HUES48 (cell line): ENCODE results near the gene EIF6.
A peak's percentile ranks its signal among the peaks of the same experiment; 100 is the strongest.

Source experiments
- H3K27ac ChIP-seq: one replicate; pipeline ENCODE4 v1.7.0; 2013; ENCODE audit warnings: low read depth, low read length, inconsistent platforms
- H3K27me3 ChIP-seq: 2 replicates; pipeline ENCODE4 v1.6.1; 2013; ENCODE audit warnings: mild to moderate bottlenecking, low read length; ENCODE audit not compliant: control insufficient read depth, insufficient read depth
- H3K36me3 ChIP-seq: 2 replicates; pipeline ENCODE4 v1.6.1; 2013; ENCODE audit warnings: low read length; ENCODE audit not compliant: control insufficient read depth, insufficient read depth
- H3K4me1 ChIP-seq: 2 replicates; pipeline ENCODE4 v1.6.1; 2013; ENCODE audit warnings: mild to moderate bottlenecking, low read length; ENCODE audit not compliant: control insufficient read depth, insufficient read depth
- H3K4me3 ChIP-seq: 2 replicates; pipeline ENCODE4 v1.5.1; 2013; ENCODE audit warnings: mild to moderate bottlenecking, low read depth, low read length
- H3K9ac ChIP-seq: 2 replicates; pipeline ENCODE4 v1.6.1; 2013; ENCODE audit warnings: mild to moderate bottlenecking, low read depth, low read length, moderate library complexity
- H3K9me3 ChIP-seq: 2 replicates; pipeline ENCODE4 v1.6.1; 2013; ENCODE audit warnings: low read length; ENCODE audit not compliant: control insufficient read depth, insufficient read depth

The EIF6 gene

GRCh38 chr20:35275741-35276251 is 8.8 kb downstream of the EIF6 start:
- Histone ChIP-seq H3K27ac (no peak overlapping the region), H3K9me3 (no peaks in the 10 kb centered on the region), H3K4me1 (peaks cover 7% of the 10 kb centered on the region), H3K4me3 (no peak overlapping the region), H3K9ac (no peak overlapping the region), H3K36me3 (peaks cover 42% of the 10 kb centered on the region), H3K27me3 (no peaks in the 10 kb centered on the region)

- Histone ChIP-seq H3K9ac (no peak overlapping the region), H3K36me3 (peaks cover 38% of the 10 kb centered on the region), H3K9me3 (no peaks in the 10 kb centered on the region), H3K4me1 (peaks cover 10% of the 10 kb centered on the region), H3K27ac (no peak overlapping the region), H3K27me3 (no peaks in the 10 kb centered on the region), H3K4me3 (no peak overlapping the region)
Measured at GRCh38 chr20:35274172-35275092, 10.1 kb downstream of the EIF6 start.

- H3K4me1 ChIP-seq = peaks cover 14% of the 10 kb centered on the region
- H3K9ac ChIP-seq = no peak overlapping the region
- no peak overlapping the region for H3K27ac ChIP-seq
Measured at GRCh38 chr20:35273449-35274171, 11.0 kb downstream of the EIF6 start.

GRCh38 chr20:35271904-35272303 is 12.7 kb downstream of the EIF6 start:
- H3K9ac ChIP-seq = no peak overlapping the region
- no peaks in the 10 kb centered on the region for H3K27me3 ChIP-seq
- H3K4me1 ChIP-seq = peaks cover 10% of the 10 kb centered on the region
- H3K9me3 ChIP-seq = no peaks in the 10 kb centered on the region
- no peak overlapping the region for H3K4me3 ChIP-seq
- H3K36me3 ChIP-seq = peaks cover 32% of the 10 kb centered on the region
- H3K27ac ChIP-seq = no peak overlapping the region

More at GRCh38 chr20:35273449-35274171, 11.0 kb downstream of the EIF6 start:
- H3K27me3 ChIP-seq = no peaks in the 10 kb centered on the region
- no peak overlapping the region for H3K4me3 ChIP-seq
- H3K36me3 ChIP-seq = peaks cover 30% of the 10 kb centered on the region
- no peaks in the 10 kb centered on the region for H3K9me3 ChIP-seq

GRCh38 chr20:35271073-35271882 is 13.3 kb downstream of the EIF6 start:
- no peak overlapping the region for H3K27ac ChIP-seq
- peaks cover 32% of the 10 kb centered on the region for H3K36me3 ChIP-seq
- no peak overlapping the region for H3K4me3 ChIP-seq
- no peaks in the 10 kb centered on the region for H3K9me3 ChIP-seq
- H3K27me3 ChIP-seq = no peaks in the 10 kb centered on the region
- H3K9ac ChIP-seq = no peak overlapping the region
- peaks cover 8% of the 10 kb centered on the region for H3K4me1 ChIP-seq

GRCh38 chr20:35270021-35270902 is 14.3 kb downstream of the EIF6 start:
- Histone ChIP-seq H3K9ac (no peak overlapping the region), H3K27me3 (no peaks in the 10 kb centered on the region), H3K9me3 (no peaks in the 10 kb centered on the region), H3K4me1 (peaks cover 8% of the 10 kb centered on the region), H3K27ac (no peak overlapping the region), H3K36me3 (peaks cover 32% of the 10 kb centered on the region), H3K4me3 (no peak overlapping the region)

GRCh38 chr20:35269055-35269781 is 15.4 kb downstream of the EIF6 start:
- H3K27me3 ChIP-seq = no peaks in the 10 kb centered on the region
- H3K36me3 ChIP-seq = peaks cover 32% of the 10 kb centered on the region
- no peaks in the 10 kb centered on the region for H3K9me3 ChIP-seq
- H3K9ac ChIP-seq = no peak overlapping the region
- peaks cover 14% of the 10 kb centered on the region for H3K4me1 ChIP-seq
- peak overlapping the region; percentile 23 for H3K27ac ChIP-seq
- H3K4me3 ChIP-seq = no peak overlapping the region

GRCh38 chr20:35267092-35267491 is 17.5 kb downstream of the EIF6 start:
- Histone ChIP-seq H3K4me3 (no peak overlapping the region), H3K27ac (no peak overlapping the region), H3K9ac (no peak overlapping the region), H3K27me3 (no peaks in the 10 kb centered on the region), H3K4me1 (peaks cover 27% of the 10 kb centered on the region), H3K9me3 (no peaks in the 10 kb centered on the region), H3K36me3 (peaks cover 26% of the 10 kb centered on the region)

- H3K9me3 ChIP-seq = no peaks in the 10 kb centered on the region
- H3K27me3 ChIP-seq = no peaks in the 10 kb centered on the region
- peaks cover 41% of the 10 kb centered on the region for H3K4me1 ChIP-seq
- no peak overlapping the region for H3K9ac ChIP-seq
- no peak overlapping the region for H3K4me3 ChIP-seq
- peak overlapping the region; percentile 17 for H3K27ac ChIP-seq
- peaks cover 8% of the 10 kb centered on the region; the same call in 1 of the 2 replicates for H3K36me3 ChIP-seq
Measured at GRCh38 chr20:35264755-35265154, 19.8 kb downstream of the EIF6 start.
